ENCODE measurements around the gene BUD13. TPM values are rescaled to one million over a fixed set of nuclear protein-coding genes. Genes with fewer than 3 reads are reported as not detected.

Gene BUD13
- total and polyA plus RNA-seq, 2 of the 13 experiments (the other 11 are each of a cell fraction or from before 2014, with no cell fraction given): 13.3 to 25.9 TPM

GRCh38 chr11:116791002-116791812, 18.4 kb upstream of the BUD13 start (continued):
- TF ChIP-seq ZNF264 (CRISPR knock-in tag; IDR thresholded peaks at IDR 0.05): peak; percentile 78; the same call in 1 of the 2 replicates
- TF ChIP-seq ATF2 (CRISPR knock-in tag; IDR thresholded peaks at IDR 0.05): no peak
- TF ChIP-seq ARNT2 (CRISPR knock-in tag; IDR thresholded peaks at IDR 0.05; ENCODE audit: low read depth): no peak
- no peak for TF ChIP-seq CREB1 (IDR thresholded peaks at IDR 0.05)
- TF ChIP-seq CREB1 (CRISPR knock-in tag; IDR thresholded peaks at IDR 0.05): no peak
- TF ChIP-seq TBX3 (IDR thresholded peaks at IDR 0.05; ENCODE audit: borderline replicate concordance): no peak
- TF ChIP-seq PREB (CRISPR knock-in tag; IDR thresholded peaks at IDR 0.05): no peak
- peak; percentile 79 for TF ChIP-seq ZFP91 (CRISPR knock-in tag; IDR thresholded peaks at IDR 0.05; ENCODE audit: borderline replicate concordance)
- peak; percentile 84 for TF ChIP-seq REPIN1 (CRISPR knock-in tag; IDR thresholded peaks at IDR 0.05; ENCODE audit: borderline replicate concordance, low read depth)
- 0 out of 2 replicates have a peak, but pooled peaks have one; percentile 33 for TF ChIP-seq ZNF792 (CRISPR knock-in tag; IDR thresholded peaks at IDR 0.05)
- no peak; the same call in 1 of the 2 replicates for TF ChIP-seq FOXO4 (CRISPR knock-in tag; conservative IDR thresholded peaks at IDR 0.05)
- peak; percentile 59; the same call in 1 of the 2 replicates for TF ChIP-seq FOXC1 (CRISPR knock-in tag; IDR thresholded peaks at IDR 0.05; ENCODE audit: borderline replicate concordance)
- 0 out of 2 replicates have a peak, but pooled peaks have one; percentile 21 for TF ChIP-seq ZBTB7A (CRISPR knock-in tag; IDR thresholded peaks at IDR 0.05)
- TF ChIP-seq SNAPC2 (CRISPR knock-in tag; IDR thresholded peaks at IDR 0.05): peak; percentile 75; the same call in 1 of the 2 replicates
- TF ChIP-seq GTF3A (CRISPR knock-in tag; conservative IDR thresholded peaks at IDR 0.05): 0 out of 2 replicates have a peak, but pooled peaks have one; percentile 28
- no peak for TF ChIP-seq ZNF12 (CRISPR knock-in tag; IDR thresholded peaks at IDR 0.05)
- peak; percentile 84; the same call in 1 of the 2 replicates for TF ChIP-seq SALL2 (CRISPR knock-in tag; IDR thresholded peaks at IDR 0.05)
- TF ChIP-seq ZNF431 (CRISPR knock-in tag; IDR thresholded peaks at IDR 0.05; ENCODE audit: borderline replicate concordance, low read depth): no peak
- TF ChIP-seq THAP8 (CRISPR knock-in tag; IDR thresholded peaks at IDR 0.05; ENCODE audit: borderline replicate concordance): no peak
- TF ChIP-seq ZBTB3 (CRISPR knock-in tag; IDR thresholded peaks at IDR 0.05; ENCODE audit: borderline replicate concordance, low read depth): no peak
- peak; percentile 60 for TF ChIP-seq MEIS1 (CRISPR knock-in tag; IDR thresholded peaks at IDR 0.05; ENCODE audit: borderline replicate concordance)
- TF ChIP-seq SMARCE1 (IDR thresholded peaks at IDR 0.05; ENCODE audit: borderline replicate concordance): no peak
- TF ChIP-seq NR3C1 (CRISPR knock-in tag; IDR thresholded peaks at IDR 0.05): no peak
- peak; percentile 56; the same call in 1 of the 2 replicates for TF ChIP-seq ZNF557 (CRISPR knock-in tag; IDR thresholded peaks at IDR 0.05)

All from HepG2 (cell line).